Stimulated activated naive CD8-positive, alpha-beta T cell treated with anti-CD3 and anti-CD28 coated beads, Interleukin-15, Interleukin-2, amounts not matched to agents 100 ng/mL and 50 ng/mL, for 24 hours (primary cell): Measurements from ENCODE around the gene PLPP6.

Source experiments
- H3K27ac Mint-ChIP-seq: one replicate; pipeline ENCODE4 v1.8.0; 2021; ENCODE audit warnings: mild to moderate bottlenecking, mixed read lengths
- H3K27me3 Mint-ChIP-seq: one replicate; pipeline ENCODE4 v1.8.0; 2021; ENCODE audit warnings: mixed read lengths
- H3K36me3 Mint-ChIP-seq: one replicate; pipeline ENCODE4 v1.8.0; 2021; ENCODE audit warnings: low read depth, mixed read lengths
- H3K4me1 Mint-ChIP-seq: one replicate; pipeline ENCODE4 v1.8.0; 2021; ENCODE audit warnings: low read depth, mixed read lengths
- H3K4me3 Mint-ChIP-seq: one replicate; pipeline ENCODE4 v1.8.0; 2021; ENCODE audit warnings: mild to moderate bottlenecking, mixed read lengths
- H3K9me3 Mint-ChIP-seq: one replicate; pipeline ENCODE4 v1.8.0; 2021; ENCODE audit warnings: mixed read lengths

The PLPP6 gene

DNA sequence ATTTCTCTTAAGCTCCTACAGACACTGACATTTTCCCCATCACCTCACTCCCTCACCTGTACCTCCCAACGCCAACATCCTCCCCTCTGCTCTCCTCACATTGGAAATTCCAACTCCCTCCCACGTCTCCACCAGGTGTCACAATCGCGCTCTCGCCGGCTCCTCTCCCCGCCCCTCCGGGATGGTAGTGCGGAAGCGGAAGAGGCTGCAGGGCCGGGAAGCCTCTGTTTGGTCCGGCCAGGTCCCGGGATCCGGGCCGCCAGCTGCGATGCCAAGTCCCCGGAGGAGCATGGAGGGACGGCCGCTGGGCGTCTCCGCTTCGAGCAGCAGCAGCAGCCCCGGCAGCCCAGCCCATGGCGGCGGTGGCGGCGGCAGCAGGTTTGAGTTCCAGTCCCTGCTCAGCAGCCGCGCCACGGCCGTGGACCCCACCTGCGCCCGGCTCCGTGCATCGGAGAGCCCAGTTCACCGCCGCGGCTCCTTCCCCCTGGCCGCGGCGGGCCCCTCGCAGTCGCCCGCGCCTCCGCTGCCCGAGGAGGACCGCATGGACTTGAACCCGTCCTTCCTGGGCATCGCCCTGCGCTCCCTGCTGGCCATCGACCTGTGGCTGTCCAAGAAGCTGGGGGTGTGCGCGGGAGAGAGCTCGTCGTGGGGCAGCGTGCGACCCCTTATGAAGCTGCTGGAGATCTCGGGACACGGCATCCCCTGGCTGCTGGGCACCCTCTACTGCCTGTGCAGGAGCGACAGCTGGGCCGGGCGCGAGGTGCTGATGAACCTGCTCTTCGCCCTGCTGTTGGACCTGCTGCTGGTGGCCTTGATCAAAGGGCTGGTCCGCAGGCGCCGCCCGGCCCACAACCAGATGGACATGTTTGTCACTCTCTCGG is at the start of gene PLPP6:
PLPP6 (plus strand) TSS at position 187 of the 881 bp plus-strand sequence; CDS start at position 269, 82 bp downstream.
- peaks cover 56% of the 10 kb centered on the region for H3K4me1 Mint-ChIP-seq

DNA sequence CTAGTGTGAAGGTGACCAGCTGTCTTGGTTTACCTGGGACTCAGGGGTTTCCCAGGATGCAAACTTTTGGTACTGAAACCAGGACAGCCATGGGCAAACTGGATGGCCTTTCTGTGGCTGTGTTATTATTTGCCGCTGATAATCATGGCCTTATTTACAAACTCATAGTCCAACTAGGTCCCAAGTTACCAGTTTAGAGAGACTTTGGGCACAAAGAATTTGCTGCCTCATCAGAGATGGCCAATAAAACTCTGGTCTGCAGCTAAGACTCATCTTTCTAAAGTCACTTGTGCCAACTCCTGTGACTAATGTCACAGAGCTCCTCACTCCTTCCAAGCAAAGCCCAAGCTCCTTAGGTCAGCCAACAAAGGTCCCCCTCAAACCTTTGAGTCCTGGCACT is 47.5 kb upstream of the PLPP6 start:
- Mint-ChIP-seq H3K4me3 (no peak overlapping the region), H3K36me3 (no peaks in the 10 kb centered on the region), H3K9me3 (peaks cover 4% of the 10 kb centered on the region), H3K4me1 (peaks cover 8% of the 10 kb centered on the region), H3K27me3 (no peaks in the 10 kb centered on the region), H3K27ac (no peak overlapping the region)

More for the DNA sequence above, at the start of gene PLPP6:
- Mint-ChIP-seq H3K27ac (peak within 1 kb of the TSS; percentile 86), H3K27me3 (no peaks in the 10 kb centered on the region), H3K4me3 (peak within 1 kb of the TSS; percentile 91), H3K36me3 (no peaks in the 10 kb centered on the region), H3K9me3 (no peaks in the 10 kb centered on the region)

DNA sequence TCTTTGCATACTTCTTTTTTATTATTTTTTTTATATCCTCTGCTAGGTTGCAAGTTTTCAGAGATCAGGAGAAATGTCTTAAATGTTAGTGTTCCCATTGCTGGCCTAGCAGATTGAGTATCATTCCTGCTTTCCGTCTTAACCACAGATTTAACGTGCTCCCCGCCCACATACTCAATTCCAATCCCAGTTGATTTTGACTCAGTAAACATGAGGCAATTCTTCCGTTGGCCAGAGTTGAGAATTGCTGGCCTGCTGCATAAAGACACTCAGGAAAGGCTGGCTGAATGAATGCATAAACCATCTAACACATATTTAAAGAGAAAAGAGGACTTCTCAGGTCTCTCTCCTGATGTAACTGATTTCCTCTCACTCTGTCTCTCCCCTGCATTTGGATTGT is 46.8 kb upstream of the PLPP6 start:
- H3K4me1 Mint-ChIP-seq = peaks cover 14% of the 10 kb centered on the region
- no peak overlapping the region for H3K4me3 Mint-ChIP-seq
- peaks cover 4% of the 10 kb centered on the region for H3K9me3 Mint-ChIP-seq
- H3K36me3 Mint-ChIP-seq = no peaks in the 10 kb centered on the region
- no peak overlapping the region for H3K27ac Mint-ChIP-seq
- no peaks in the 10 kb centered on the region for H3K27me3 Mint-ChIP-seq

DNA sequence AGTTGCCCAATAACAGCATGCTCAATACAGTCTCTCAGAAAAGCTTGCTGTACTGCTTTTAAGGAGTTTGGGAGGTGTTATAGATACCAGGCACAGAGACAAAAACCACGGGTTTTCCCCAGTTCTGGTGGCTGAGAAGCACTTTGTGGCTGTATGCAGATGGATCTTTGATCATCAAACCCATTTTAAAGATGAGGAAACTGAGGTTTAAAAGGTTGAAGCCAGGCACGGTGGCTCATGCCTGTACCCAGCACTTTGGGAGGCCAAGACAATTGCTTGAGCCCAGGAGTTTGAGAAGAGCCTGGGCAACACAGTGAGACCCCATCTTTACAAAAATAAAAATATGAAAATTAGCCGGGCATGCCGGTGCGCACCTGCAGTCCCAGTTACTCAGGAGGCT is 46.3 kb upstream of the PLPP6 start:
- Mint-ChIP-seq H3K4me3 (no peak overlapping the region), H3K27me3 (no peaks in the 10 kb centered on the region), H3K27ac (no peak overlapping the region), H3K4me1 (peaks cover 19% of the 10 kb centered on the region), H3K9me3 (peaks cover 4% of the 10 kb centered on the region), H3K36me3 (no peaks in the 10 kb centered on the region)

DNA sequence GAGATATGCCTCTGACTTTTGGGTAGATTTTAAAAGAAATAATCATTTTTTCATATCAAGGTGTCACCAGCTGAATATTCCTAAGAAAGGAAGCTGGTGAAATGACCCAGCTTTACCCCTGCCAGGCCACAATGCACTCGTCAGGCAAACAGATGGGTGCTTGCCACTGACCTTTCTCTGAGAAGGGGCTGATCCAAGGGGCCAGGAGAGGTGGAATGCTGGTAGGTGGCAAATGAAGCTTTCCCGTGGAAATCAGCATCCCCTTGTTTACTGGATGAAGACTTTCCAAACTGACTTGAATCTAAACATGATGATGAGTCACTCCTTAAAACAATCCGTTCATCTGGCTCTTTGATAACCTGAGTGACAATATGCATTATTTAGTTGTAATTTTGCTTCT is 44.3 kb upstream of the PLPP6 start:
- Mint-ChIP-seq H3K27ac (no peak overlapping the region), H3K4me1 (peaks cover 27% of the 10 kb centered on the region), H3K27me3 (no peaks in the 10 kb centered on the region), H3K4me3 (no peak overlapping the region), H3K9me3 (no peaks in the 10 kb centered on the region), H3K36me3 (no peaks in the 10 kb centered on the region)

DNA sequence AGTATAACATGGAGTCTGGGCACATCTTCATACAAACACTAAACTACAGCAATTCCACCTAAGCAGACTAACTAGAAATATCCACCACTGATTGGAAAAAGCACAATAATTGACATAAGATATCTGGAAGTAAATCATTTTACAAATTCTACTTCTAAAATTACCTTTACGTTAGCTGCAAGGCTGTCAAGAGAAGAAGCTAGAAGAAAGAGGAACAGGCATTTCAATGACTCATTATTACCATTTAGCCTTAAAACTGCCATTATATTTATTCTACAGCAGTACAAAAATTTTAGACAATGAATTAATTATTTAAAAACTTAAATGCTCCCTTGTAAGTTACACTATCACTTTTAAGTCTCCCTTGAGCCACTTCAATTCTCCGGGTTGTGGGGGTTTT is 43.4 kb upstream of the PLPP6 start:
- Mint-ChIP-seq H3K27ac (no peak overlapping the region), H3K4me3 (no peak overlapping the region), H3K27me3 (no peaks in the 10 kb centered on the region), H3K9me3 (no peaks in the 10 kb centered on the region), H3K4me1 (peaks cover 27% of the 10 kb centered on the region), H3K36me3 (no peaks in the 10 kb centered on the region)

DNA sequence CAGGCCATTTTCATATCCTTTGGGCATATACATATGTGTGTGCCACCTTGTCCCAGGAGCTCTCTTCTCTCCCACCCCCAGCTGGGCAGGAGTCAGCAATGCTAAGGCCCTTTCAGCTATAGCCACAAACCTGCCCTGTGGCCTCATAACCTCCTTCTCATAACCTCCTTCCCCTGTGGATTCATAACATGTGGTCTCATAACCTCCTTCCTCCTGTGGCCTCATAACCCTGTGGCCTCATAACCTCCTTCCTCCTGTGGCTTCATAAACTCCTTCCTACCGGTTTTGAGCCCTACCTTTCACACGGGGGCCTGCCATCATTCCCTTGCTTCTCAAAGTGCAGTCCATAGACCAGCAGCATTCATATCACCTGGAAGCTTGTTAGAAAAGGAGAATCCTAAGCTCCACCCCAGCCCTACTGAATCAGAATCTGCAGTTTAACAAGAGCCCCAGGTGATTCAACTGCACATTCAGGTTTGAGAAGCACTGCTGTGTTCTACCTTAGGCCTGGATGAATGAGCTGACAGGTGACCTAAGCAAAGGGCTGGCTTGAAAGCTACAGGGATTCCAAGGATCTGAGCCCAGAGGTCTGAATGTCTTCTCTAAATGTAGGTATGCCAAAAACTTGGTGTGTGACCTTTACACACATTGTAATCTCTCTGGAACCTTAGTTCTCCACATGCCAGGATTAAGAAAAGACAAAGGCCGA is 41.9 kb upstream of the PLPP6 start:
- no peaks in the 10 kb centered on the region for H3K36me3 Mint-ChIP-seq
- H3K4me1 Mint-ChIP-seq = peaks cover 26% of the 10 kb centered on the region
- H3K9me3 Mint-ChIP-seq = no peaks in the 10 kb centered on the region
- H3K27ac Mint-ChIP-seq = no peak overlapping the region
- no peaks in the 10 kb centered on the region for H3K27me3 Mint-ChIP-seq
- H3K4me3 Mint-ChIP-seq = no peak overlapping the region

DNA sequence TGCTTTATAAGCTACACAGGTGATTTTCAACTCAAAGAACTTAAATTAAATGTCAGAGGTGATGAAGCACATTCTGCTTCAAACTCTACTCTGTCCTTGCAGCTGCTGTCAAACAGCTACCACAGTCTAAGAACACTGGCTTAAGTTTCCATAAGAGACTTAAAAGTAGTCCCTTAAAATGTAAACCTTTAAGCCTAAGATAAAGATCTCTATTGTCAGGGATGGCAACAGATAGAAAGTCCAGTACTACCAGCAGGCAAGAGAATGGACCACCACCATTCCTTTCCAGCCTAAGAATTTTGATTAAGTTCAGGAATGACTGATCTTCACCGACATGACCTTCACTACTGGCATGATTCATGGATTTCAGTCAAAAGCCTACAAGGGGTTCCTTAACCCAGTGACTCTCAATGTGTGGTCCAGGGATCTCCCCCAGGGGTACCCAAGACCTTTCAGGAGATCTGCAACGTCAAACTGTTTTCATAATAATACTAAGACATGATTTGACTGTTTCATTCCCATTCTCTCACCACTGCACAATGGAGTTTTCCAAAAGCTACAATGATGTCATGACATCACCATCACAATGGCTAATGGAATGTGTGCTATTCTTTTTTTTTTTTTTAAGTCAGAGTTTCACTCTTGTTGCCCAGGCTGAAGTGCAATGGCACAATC is 41.1 kb upstream of the PLPP6 start:
- Mint-ChIP-seq H3K27ac (no peak overlapping the region), H3K4me3 (no peak overlapping the region), H3K9me3 (no peaks in the 10 kb centered on the region), H3K27me3 (no peaks in the 10 kb centered on the region), H3K36me3 (no peaks in the 10 kb centered on the region), H3K4me1 (peaks cover 21% of the 10 kb centered on the region)

DNA sequence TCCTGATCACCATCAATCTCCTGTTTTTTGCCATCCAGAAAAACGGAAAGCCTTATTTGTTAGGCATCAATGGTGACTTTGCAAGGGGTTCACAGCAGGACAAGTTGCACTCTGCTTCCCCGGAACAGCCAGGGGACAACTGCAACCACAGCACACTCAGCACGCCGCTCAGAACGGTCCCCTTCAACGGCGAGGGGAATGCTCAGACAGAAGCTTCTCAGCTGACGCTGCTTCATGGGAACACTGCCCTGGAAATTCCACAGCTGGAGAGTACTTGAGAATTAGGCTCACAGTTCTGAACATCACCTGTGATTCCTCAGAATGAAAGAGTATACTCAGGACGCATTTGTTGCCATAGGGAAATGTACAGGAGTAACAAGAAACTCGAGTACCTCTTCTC is 40.1 kb upstream of the PLPP6 start:
- Mint-ChIP-seq H3K9me3 (no peaks in the 10 kb centered on the region), H3K4me3 (no peak overlapping the region), H3K27ac (no peak overlapping the region), H3K36me3 (no peaks in the 10 kb centered on the region), H3K4me1 (peaks cover 21% of the 10 kb centered on the region), H3K27me3 (no peaks in the 10 kb centered on the region)

DNA sequence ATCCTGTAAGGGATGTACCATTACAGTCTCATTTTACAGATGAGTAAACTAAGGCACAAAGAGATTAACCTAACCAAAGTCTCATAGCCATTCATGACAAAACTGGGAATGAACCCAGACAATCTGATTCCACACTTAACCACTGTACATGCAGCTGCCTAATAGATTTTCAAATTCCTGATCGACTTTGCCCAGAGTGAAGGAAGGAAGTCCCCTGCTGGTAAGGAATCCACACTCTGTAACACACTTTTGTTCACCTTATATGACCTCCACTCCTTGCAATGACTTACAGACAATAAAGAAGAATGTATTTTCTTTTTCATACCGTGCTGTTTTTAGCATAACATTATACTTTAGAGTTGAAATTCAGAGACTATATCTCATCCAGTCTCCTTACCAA is 31.3 kb upstream of the PLPP6 start:
- no peaks in the 10 kb centered on the region for H3K9me3 Mint-ChIP-seq
- H3K27ac Mint-ChIP-seq = no peak overlapping the region
- H3K4me1 Mint-ChIP-seq = no peaks in the 10 kb centered on the region
- H3K27me3 Mint-ChIP-seq = no peaks in the 10 kb centered on the region
- no peak overlapping the region for H3K4me3 Mint-ChIP-seq
- no peaks in the 10 kb centered on the region for H3K36me3 Mint-ChIP-seq

DNA sequence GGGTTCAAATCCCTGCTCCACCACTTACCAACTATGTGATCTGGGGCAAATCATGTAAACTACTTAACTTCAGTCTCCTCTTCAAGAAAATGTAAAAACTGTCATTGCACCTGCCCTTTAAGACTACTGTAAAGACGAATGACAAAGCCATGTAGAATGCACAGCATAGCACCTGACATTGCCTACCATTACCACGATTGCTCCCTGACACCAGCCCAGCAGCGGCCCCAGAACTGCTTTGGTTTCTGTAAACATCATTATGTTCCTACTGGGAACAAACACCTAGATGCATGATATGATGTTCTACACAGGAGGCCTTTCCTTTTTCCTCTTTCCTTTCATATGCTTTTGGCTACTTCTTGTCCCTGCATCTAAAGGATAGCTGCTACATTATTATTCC is 23.1 kb upstream of the PLPP6 start:
- no peaks in the 10 kb centered on the region for H3K36me3 Mint-ChIP-seq
- no peaks in the 10 kb centered on the region for H3K27me3 Mint-ChIP-seq
- H3K9me3 Mint-ChIP-seq = no peaks in the 10 kb centered on the region
- no peak overlapping the region for H3K27ac Mint-ChIP-seq
- H3K4me3 Mint-ChIP-seq = no peak overlapping the region
- no peaks in the 10 kb centered on the region for H3K4me1 Mint-ChIP-seq

DNA sequence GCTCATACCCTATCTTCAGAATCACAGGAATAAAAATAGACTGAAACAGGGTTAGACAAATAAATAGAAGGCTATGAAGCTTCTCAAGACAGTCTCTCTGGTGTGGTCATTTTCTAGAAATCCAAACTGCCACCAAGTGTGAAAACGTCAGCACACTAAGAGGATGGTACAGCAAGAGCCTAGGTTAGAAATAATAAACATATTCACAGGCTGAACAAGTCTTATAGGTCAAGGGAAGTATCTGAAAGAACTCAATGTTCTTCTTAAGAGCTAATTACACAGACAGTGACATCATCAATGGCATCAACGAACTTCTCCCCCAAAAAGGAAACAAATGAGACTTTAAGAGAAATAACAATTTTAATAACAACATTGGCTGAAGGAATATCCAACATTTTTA is 22.7 kb upstream of the PLPP6 start:
- H3K9me3 Mint-ChIP-seq = no peaks in the 10 kb centered on the region
- H3K36me3 Mint-ChIP-seq = no peaks in the 10 kb centered on the region
- H3K27ac Mint-ChIP-seq = no peak overlapping the region
- H3K27me3 Mint-ChIP-seq = no peaks in the 10 kb centered on the region
- H3K4me3 Mint-ChIP-seq = no peak overlapping the region
- H3K4me1 Mint-ChIP-seq = no peaks in the 10 kb centered on the region

DNA sequence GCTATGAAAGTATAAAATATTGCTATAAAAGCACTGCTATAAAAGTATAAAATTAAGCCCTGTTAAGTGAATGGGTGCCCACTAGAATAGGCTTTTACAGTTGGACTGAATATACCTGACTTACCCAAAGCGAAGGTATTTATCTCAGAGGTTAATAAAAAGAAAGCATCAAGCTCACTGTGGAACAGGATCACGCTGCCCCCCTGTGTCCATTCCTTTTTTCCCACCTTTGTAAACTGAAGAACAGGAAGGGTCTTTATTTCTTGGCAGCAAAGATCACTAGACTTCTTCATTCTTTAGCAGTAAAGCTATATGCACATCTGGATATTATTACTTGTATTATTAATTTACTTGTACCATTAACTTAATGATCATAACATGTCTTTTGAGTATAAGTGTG is 22.1 kb upstream of the PLPP6 start:
- Mint-ChIP-seq H3K36me3 (no peaks in the 10 kb centered on the region), H3K4me3 (no peak overlapping the region), H3K9me3 (no peaks in the 10 kb centered on the region), H3K4me1 (no peaks in the 10 kb centered on the region), H3K27ac (no peak overlapping the region), H3K27me3 (no peaks in the 10 kb centered on the region)

DNA sequence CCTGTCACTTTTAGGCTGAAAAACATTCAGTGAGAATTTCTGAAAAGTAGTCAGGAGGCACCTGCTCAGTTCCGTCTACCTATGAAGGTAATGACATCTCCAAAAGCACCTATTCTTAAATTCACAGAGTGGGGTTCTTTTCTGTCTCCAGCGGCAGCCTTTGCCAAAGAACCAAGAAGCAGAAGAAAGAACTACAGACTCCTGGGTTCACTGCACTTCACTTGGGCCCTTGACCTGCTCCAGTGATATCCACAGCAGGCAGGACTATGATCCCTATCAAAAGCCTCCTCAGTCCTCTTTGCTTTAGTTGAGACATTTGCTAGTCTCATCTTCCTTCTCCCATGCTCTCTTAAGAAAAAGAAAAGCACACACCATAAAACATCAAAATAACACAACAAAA is 19.7 kb upstream of the PLPP6 start:
- no peaks in the 10 kb centered on the region for H3K9me3 Mint-ChIP-seq
- no peak overlapping the region for H3K4me3 Mint-ChIP-seq
- H3K4me1 Mint-ChIP-seq = no peaks in the 10 kb centered on the region
- H3K27me3 Mint-ChIP-seq = no peaks in the 10 kb centered on the region
- H3K27ac Mint-ChIP-seq = no peak overlapping the region
- H3K36me3 Mint-ChIP-seq = no peaks in the 10 kb centered on the region

DNA sequence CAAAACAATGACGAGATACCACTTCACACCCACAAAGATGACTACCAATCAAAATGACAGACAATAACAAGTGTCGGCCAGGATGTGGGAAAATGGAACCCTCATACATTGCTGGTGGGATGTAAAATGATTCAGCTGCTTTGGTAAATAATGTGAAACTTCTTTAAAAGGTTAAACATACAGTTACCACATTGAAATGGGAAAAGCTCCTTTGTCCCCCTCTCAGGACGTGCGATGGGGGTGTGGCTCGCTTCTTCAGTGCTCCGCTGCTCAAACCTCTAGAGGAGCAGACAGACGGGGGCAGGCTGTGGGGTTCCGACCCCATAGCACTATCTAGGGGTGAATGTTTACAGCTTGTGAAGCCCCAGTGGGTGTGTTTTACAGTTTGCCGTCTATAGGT is 8.0 kb upstream of the PLPP6 start:
- H3K36me3 Mint-ChIP-seq = no peaks in the 10 kb centered on the region
- H3K4me1 Mint-ChIP-seq = peaks cover 7% of the 10 kb centered on the region
- peaks cover 6% of the 10 kb centered on the region for H3K27me3 Mint-ChIP-seq
- no peak overlapping the region for H3K27ac Mint-ChIP-seq
- H3K4me3 Mint-ChIP-seq = no peak overlapping the region
- no peaks in the 10 kb centered on the region for H3K9me3 Mint-ChIP-seq
